HG03439 (cell line): Measurements from ENCODE around the gene NDUFA12.

Experiments used
- ATAC-seq: cut with Tn5 transposase; IDR thresholded peaks from one replicate; pipeline ENCODE4 v1.9.1; 2021; ENCODE audit warnings: mild to moderate bottlenecking, moderate library complexity; ENCODE audit not compliant: unreplicated experiment

Gene NDUFA12

DNA sequence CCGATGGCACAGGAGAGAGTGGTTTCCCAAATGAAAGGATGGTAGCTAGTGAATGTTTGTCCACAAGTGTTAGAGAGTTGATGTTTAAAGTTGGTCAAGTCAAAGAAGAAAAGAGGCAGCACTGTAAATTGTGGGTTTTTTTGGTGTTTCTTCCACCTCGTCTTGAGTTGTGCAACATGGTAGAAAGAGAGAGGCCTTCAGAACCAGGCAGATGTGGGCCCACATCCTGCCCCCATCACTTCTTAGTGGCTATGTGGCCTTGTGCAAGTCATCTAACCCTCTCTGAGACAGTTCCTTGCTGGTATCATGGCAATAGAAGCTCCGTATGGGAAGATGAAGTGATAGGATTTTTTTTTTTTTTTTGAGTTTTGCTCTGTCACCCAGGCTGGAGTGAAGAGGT, 60.8 kb downstream of the NDUFA12 start:
- ATAC-seq = no peak

DNA sequence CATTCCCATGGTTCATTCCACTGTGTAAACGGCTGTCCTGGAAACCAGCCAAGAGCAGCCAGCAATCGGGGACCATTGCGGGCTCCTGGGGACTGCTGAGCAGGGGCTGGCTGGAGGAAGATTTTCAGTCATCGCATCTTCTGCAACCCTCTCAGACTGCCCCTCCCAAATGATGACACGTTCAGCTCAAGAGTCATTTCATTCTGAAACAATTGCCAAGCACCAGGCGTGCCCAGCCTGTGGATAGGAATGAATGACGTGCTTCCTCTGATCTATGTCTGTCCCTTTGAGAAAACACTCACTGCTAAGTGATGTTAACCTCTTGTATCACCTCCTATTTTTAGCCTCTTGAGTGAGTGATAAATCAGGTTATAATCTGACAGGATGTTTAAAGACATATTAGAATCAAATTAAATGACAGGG, 62.0 kb downstream of the NDUFA12 start:
- no peak for ATAC-seq

DNA sequence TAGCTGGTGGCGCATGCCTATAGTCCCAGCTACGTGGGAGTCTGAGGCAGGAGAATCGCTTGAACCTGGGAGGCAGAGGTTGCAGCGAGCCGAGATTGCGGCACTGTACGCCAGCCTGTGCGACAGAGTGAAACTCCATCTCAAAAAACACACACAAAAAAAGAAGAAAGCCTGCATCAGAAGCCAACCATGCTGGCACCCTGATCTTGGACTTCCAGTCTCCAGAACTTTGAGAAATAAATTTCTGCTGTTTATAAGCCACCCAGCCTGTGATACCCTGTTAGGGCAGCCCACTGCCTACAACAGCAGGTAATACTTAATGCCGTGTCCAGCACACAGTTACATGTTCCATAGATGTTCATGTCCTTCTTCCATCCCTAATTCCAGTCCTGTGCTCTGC, 62.7 kb downstream of the NDUFA12 start:
- no peak for ATAC-seq

DNA sequence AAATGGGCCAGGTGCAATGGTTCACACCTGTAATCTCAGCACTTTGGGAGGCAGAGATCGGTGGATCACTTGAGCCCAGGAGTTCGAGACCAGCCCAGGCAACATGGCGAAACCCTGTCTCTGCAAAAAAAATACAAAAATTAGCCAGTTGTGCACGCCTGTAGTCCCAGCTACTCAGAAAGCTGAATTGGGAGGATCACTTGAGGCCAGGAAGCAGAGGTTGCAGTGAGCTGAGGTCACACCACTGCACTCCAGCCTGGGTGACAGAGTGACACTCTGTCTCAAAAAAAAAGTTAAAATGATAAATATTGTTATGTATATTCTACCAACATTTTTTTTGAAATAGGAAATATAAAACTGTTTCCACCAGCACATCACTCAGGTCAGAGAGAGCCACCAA, 64.9 kb downstream of the NDUFA12 start:
- ATAC-seq = no peak

DNA sequence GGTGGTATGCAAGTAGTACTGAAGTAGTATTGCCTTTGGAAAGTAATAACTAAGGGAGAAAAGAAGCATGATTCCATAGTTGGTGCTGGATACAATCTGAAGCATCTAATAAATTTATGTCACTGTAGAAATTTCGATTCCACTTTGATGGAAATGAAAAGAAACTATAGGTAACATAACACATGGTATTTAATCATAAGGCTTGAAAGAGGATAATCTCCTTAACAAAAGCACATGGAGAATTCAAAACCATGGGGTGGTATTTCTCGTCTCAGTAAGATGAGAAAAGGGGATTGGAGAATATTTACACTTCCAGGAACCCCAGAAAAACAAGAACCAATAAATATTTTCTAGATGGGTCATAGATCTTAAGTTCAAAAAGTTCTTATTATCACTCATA, 72.7 kb downstream of the NDUFA12 start:
- ATAC-seq = no peak

DNA sequence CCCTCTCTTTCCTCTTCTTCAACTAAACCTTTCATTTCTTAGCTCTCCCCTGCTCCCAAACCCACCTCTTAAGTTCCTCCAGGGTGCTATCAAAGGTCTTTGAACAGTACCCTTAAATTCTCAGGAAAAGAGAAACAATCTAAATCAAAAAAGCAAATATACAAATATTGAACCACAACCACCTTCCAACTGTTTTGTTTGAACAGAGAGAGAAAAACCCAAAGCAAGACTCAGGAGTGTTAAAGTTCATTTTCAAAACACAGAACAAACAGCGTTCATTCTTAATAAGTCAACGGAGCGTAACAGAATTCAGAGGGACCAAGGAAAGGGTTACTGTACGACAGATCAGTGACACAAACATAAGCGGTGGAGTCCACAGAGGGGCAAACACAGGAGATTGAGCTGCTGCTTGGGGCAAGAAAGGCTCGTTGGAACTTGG, 73.3 kb downstream of the NDUFA12 start:
- ATAC-seq = no peak

DNA sequence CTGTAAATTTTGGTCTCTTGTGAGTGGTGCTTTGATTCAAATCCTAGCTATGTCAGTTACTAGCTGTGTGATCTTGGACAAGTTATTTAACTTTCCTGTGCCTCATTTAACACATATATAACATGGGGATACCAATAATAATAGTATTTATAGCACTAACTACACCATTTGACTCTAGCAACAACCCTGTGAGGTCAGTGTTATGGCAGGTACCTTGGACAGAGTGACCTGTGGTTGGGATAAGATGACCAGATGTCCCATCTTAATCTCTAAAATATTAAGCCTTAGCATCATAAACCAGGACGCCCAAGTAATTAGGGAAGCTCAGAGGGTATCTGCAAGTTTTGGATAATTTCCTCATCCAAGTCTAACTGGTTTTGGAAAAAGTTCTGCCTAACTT, 73.7 kb downstream of the NDUFA12 start:
- ATAC-seq = no peak

DNA sequence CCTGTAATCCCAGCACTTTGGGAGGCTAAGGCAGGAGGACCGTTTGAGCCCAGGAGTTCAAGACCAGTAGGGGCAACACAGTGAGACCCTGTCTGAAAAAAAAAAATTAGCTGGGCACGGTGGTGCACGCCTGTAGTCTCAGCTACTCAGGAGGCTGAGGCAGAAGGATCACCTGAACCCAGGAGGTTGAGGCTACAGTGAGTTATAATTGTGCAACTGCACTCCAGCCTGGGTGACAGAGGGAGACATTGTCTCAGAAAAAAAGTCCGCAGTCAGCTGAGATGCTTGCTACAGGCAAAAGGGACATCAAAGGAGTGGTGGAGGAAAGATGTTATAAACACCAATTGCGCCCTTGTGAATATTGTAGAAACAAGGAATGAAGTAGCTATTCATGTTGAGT, 77.8 kb downstream of the NDUFA12 start:
- ATAC-seq = no peak

DNA sequence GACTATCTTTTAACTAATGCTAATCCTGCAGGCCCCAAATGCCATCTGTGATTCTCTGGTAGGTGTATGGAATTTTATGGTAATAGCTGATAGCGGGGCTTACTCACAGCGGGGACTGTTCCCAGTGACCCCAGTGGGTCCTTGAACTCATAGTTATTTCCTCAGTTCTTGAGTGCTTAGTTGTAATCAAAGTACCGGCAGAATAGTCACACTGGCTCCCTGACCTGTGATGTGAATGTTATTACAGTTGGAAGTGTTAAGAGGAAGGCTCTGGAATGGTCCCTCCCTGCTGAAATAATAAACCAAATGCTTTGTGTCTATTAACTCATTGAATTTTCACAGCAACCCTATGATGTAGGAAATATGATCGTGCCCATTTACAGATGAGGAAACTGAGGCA, 78.3 kb downstream of the NDUFA12 start:
- no peak for ATAC-seq

DNA sequence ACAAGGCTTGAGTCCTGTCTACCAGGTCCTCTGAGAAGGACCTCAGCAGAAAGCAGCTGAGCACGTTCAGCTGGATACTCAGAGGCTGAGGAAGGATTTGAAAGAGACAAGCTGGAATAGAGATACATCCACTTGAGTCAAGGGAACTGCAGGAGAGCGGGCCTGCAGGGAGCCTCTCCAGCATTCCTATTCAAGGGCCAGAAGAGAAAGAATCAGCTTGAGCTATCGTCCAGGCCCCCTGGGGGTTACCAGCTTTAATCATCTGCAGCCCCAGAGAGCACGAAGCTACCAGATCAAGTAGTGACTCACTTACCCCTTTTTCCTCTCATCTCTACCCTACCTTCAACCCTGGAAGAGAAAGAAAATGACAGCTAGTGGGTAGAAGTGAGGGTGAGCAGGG, 80.9 kb downstream of the NDUFA12 start:
- ATAC-seq = no peak
